IMR-90 (cell line): ENCODE data around the gene EEF2K. TPM values are rescaled to one million over a fixed set of nuclear protein-coding genes. Genes with fewer than 3 reads are reported as not detected.

ENCODE experiments used
- ATAC-seq: fragments of 200-7000 bp; cut with Tn5 transposase; 2 replicates; pipeline ENCODE4 v1.9.1; 2020; ENCODE audit warnings: low read depth, mild to moderate bottlenecking, moderate library complexity
- BruUV-seq: library from RNA; stranded (reverse); fragments of 400-500 nt; replicated peaks from 2 replicates; lab custom pipeline; 2021; lab: Mats Ljungman, UMichigan
- CTCF ChIA-PET: fragments of 300-600 bp; formaldehyde crosslinking; extraction: SDS; loops from one replicate; lab custom pipeline; 2021; ENCODE audit warnings: antibody characterized with exemption; lab: Yijun Ruan, JAX
- POLR2A ChIA-PET: fragments of 300-600 bp; sonication (Branson Sonifier 250); formaldehyde crosslinking; loops from one replicate; lab custom pipeline; 2022; ENCODE audit warnings: antibody characterized with exemption; ENCODE audit not compliant: unreplicated experiment; lab: Charles Lee
- DNase-seq: peaks from one replicate; pipeline ENCODE4 v3.0.0; 2013
- H2AFZ ChIP-seq: replicated peaks from 2 replicates; pipeline ENCODE3; 2013; ENCODE audit warnings: low read length, mild to moderate bottlenecking; ENCODE audit not compliant: poor library complexity
- H2AK5ac ChIP-seq: 2 replicates; pipeline ENCODE4 v1.6.1; 2013; ENCODE audit warnings: low read depth, low read length, inconsistent platforms
- H2AK9ac ChIP-seq: replicated peaks from 2 replicates; pipeline ENCODE3; 2013; ENCODE audit warnings: mild to moderate bottlenecking, low read depth, low read length, moderate library complexity; ENCODE audit not compliant: poor library complexity
- H2BK120ac ChIP-seq: 2 replicates; pipeline ENCODE4 v1.6.1; 2013; ENCODE audit warnings: low read depth, low read length, inconsistent platforms
- H2BK15ac ChIP-seq: 3 replicates; pipeline ENCODE4 v1.6.1; 2013; ENCODE audit warnings: low read depth, low read length, inconsistent platforms
- H2BK20ac ChIP-seq: 2 replicates; pipeline ENCODE4 v1.6.1; 2013; ENCODE audit warnings: low read depth, mild to moderate bottlenecking, inconsistent platforms, low read length, moderate library complexity
- H2BK5ac ChIP-seq: 2 replicates; pipeline ENCODE4 v1.6.1; 2013; ENCODE audit warnings: mild to moderate bottlenecking, low read depth, low read length, inconsistent platforms; ENCODE audit not compliant: poor library complexity, severe bottlenecking
- H3K14ac ChIP-seq: replicated peaks from 2 replicates; pipeline ENCODE4 v1.6.1; 2013; ENCODE audit warnings: low read depth, low read length, inconsistent platforms
- H3K18ac ChIP-seq: 2 replicates; pipeline ENCODE4 v1.6.1; 2013; ENCODE audit warnings: low read depth, low read length, control low read depth
- H3K23ac ChIP-seq: 2 replicates; pipeline ENCODE4 v1.6.1; 2013; ENCODE audit warnings: low read depth, low read length, inconsistent platforms
- H3K27ac ChIP-seq: 2 replicates; pipeline ENCODE4 v1.5.1; 2013; ENCODE audit warnings: mild to moderate bottlenecking, control low read depth, low read length; ENCODE audit not compliant: insufficient read depth
- H3K27me3 ChIP-seq: 2 replicates; pipeline ENCODE4 v1.6.1; 2013; ENCODE audit warnings: low read length; ENCODE audit not compliant: control insufficient read depth, insufficient read depth
- H3K36me3 ChIP-seq: 2 replicates; pipeline ENCODE4 v1.6.1; 2013; ENCODE audit warnings: low read length, mixed read lengths; ENCODE audit not compliant: control insufficient read depth, insufficient read depth
- H3K4ac ChIP-seq: 2 replicates; pipeline ENCODE4 v1.6.1; 2013; ENCODE audit warnings: low read depth, low read length, inconsistent platforms
- H3K4me1 ChIP-seq: 2 replicates; pipeline ENCODE4 v1.6.1; 2013; ENCODE audit warnings: low read length, mixed read lengths; ENCODE audit not compliant: control insufficient read depth, insufficient read depth
- H3K4me2 ChIP-seq: 2 replicates; pipeline ENCODE4 v1.6.1; 2013; ENCODE audit warnings: low read depth, mild to moderate bottlenecking, control low read depth, low read length, moderate library complexity
- H3K4me3 ChIP-seq: 2 replicates; pipeline ENCODE4 v1.5.1; 2013; ENCODE audit warnings: low read depth, mild to moderate bottlenecking, control low read depth, low read length, moderate library complexity; ENCODE audit not compliant: insufficient read depth
- H3K56ac ChIP-seq: 2 replicates; pipeline ENCODE4 v1.6.1; 2013; ENCODE audit warnings: low read length, inconsistent platforms; ENCODE audit not compliant: insufficient read depth; ENCODE audit errors: extremely low read depth
- H3K79me1 ChIP-seq, 2 experiments: 2 replicates each; pipeline ENCODE4 v1.6.1; 2013; ENCODE audit warnings: low read length in 2 of 2, inconsistent platforms in 1 of 2, low read depth in 1 of 2
- H3K9ac ChIP-seq: 2 replicates; pipeline ENCODE4 v1.6.1; 2013; ENCODE audit warnings: low read depth, low read length, control low read depth
- H3K9me1 ChIP-seq: 2 replicates; pipeline ENCODE4 v1.6.1; 2013; ENCODE audit warnings: low read length, inconsistent platforms; ENCODE audit not compliant: insufficient read depth
- H3K9me3 ChIP-seq: 2 replicates; pipeline ENCODE4 v1.6.1; 2013; ENCODE audit warnings: low read length; ENCODE audit not compliant: control insufficient read depth, insufficient read depth
- H4K20me1 ChIP-seq: 2 replicates; pipeline ENCODE4 v1.6.1; 2013; ENCODE audit warnings: low read length, inconsistent platforms; ENCODE audit not compliant: insufficient read depth
- H4K5ac ChIP-seq: 2 replicates; pipeline ENCODE4 v1.6.1; 2013; ENCODE audit warnings: mild to moderate bottlenecking, low read depth, low read length, control low read depth
- H4K8ac ChIP-seq, 2 experiments: 2 replicates each; pipeline ENCODE4 v1.6.1; 2013; ENCODE audit warnings: low read depth in 2 of 2, low read length in 2 of 2, control low read depth in 1 of 2, inconsistent platforms in 1 of 2
- H4K91ac ChIP-seq: 2 replicates; pipeline ENCODE4 v1.6.1; 2013; ENCODE audit warnings: low read depth, low read length, inconsistent platforms; ENCODE audit not compliant: insufficient read depth
- ELK1 ChIP-seq: fragments of 150-350 bp; IDR thresholded peaks from 2 replicates; pipeline ENCODE4 v1.6.1; 2016; ENCODE audit warnings: low read depth, mild to moderate bottlenecking, low read length, moderate library complexity, borderline replicate concordance
- WGBS, 2 experiments: methylation state at CpG; one replicate each; pipeline versions ENCODE4 v1.1.5 to v1.1.7; 2013; ENCODE audit warnings: missing lambda C conversion rate in 2 of 2; ENCODE audit not compliant: insufficient read length in 1 of 2; ENCODE audit errors: extremely low coverage in 2 of 2; 5-methylcytosine and 5-hydroxymethylcytosine counted together
- dilution Hi-C: fragments of 300-500 bp; cut with HindIII; formaldehyde crosslinking; loops from one replicate; pipeline ENCODE4 v1.14.3; 2018; ENCODE audit warnings: low sequenced_read_pairs; ENCODE audit not compliant: unreplicated experiment
- in situ Hi-C: fragments of 300-500 bp; cut with MboI; formaldehyde crosslinking; loops from 3 replicates; pipeline ENCODE4 v1.14.3; 2019; ENCODE audit warnings: low sequenced_read_pairs, inconsistent platforms, mixed read lengths
- intact Hi-C: fragments of 100-400 bp; cut with micrococcal nuclease; formaldehyde crosslinking; loops from 2 replicates; pipeline ENCODE4 v1.10.0; 2022
- polyA plus RNA-seq, 3 experiments: library from polyadenylated mRNA; depleted of rRNA; stranded (reverse); fragments of >200 nt; gene quantifications; 2 replicates each; pipeline ENCODE4 v1.2.3, GENCODE V29; 2012; ENCODE audit warnings: low replicate concordance in 1 of 3
- total RNA-seq: library from RNA; depleted of rRNA; stranded (reverse); fragments of >200 nt; gene quantifications from 2 replicates; pipeline ENCODE4 v1.2.3, GENCODE V29; 2012

EEF2K gene
- total and polyA plus RNA-seq, 2 of the 4 experiments (the other 2 are of a cell fraction): 9.7 to 16.5 TPM

- H3K27me3 ChIP-seq: no peaks in the 10 kb centered on the region
- in situ Hi-C loops: no loop called here
- DNase-seq: no peak
- no peak overlapping the region for H4K8ac ChIP-seq
- CTCF ChIA-PET: no interaction called here
- no peak overlapping the region for H3K4me3 ChIP-seq
- no peak overlapping the region for H2BK5ac ChIP-seq
- H3K18ac ChIP-seq: no peak overlapping the region
- H3K9me3 ChIP-seq: no peaks in the 10 kb centered on the region
- H2BK20ac ChIP-seq: no peak overlapping the region
- dilution Hi-C loops: no loop called here
- no peak overlapping the region for H2AFZ ChIP-seq
- intact Hi-C loops: loop anchor here (5.0 kb wide), 1 partner anchor 766 kb away; no protein-coding TSS in a partner anchor
- no peak overlapping the region for H2AK5ac ChIP-seq
- no peak overlapping the region for H2AK9ac ChIP-seq
- H3K27ac ChIP-seq: no peak overlapping the region
- H4K5ac ChIP-seq: no peak overlapping the region
- no peak overlapping the region for H3K14ac ChIP-seq
- H2BK120ac ChIP-seq: no peak overlapping the region
- H3K23ac ChIP-seq: no peak overlapping the region
- H2BK15ac ChIP-seq: no peak overlapping the region
- H3K9ac ChIP-seq: no peak overlapping the region
- no TSS peak for BruUV-seq
- no peak overlapping the region for H4K91ac ChIP-seq
- POLR2A ChIA-PET: no interaction called here
- no peak for ATAC-seq
- H3K9me1 ChIP-seq: no peaks in the 10 kb centered on the region
- TF ChIP-seq ELK1: no peak
- WGBS, 2 experiments: 91% methylated on average over 3 of the region's 12 CpGs; no CpG with 5 or more reads in 1 of the 2 experiments
- no peak overlapping the region for H3K4me2 ChIP-seq
- H4K20me1 ChIP-seq: peaks cover 19% of the 10 kb centered on the region
- peaks cover 55% of the 10 kb centered on the region for H3K36me3 ChIP-seq
- no peak overlapping the region for H3K4ac ChIP-seq
- H3K56ac ChIP-seq: no peak overlapping the region
- no peaks in the 10 kb centered on the region for H3K4me1 ChIP-seq
- peaks cover 0 to 30% of the 10 kb centered on the region in 2 experiments; a peak in 3 of 4 replicates for H3K79me1 ChIP-seq
Measured at GRCh38 chr16:22323173-22323958, 117.3 kb downstream of the EEF2K start.
